Measurements from ENCODE around the gene WFDC1.
"Not testable (repeated sequence)": the region's sequence is repeated elsewhere in the genome, so short reads cannot be mapped to it uniquely, and the experiment has no call there.

Gene WFDC1

GRCh38 chr16:84324434-84325262 is 30.0 kb downstream of the WFDC1 start:
- DNase-seq (ENCODE audit: low read depth in 2 of 2, low spot score in 1 of 2) = no peak

DNA sequence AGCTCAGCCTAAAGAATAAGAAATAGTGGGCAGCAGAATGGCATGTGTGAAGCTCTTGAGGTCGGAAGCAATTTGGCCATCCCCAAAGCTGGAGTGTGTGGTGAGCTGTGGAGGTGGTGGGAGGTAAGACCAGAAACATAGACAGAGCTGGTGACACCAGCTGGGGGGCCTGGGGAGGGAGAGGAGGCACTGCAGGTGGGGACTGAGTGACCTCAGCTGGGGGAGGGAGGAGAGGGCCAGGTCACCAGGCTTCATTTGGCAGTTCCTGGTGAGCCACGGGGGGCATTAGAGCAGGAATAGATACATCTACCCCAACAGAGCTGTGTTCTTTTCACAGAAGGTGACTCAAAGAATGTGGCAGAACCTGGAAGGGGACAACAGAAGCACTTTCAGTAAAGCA is 31.9 kb downstream of the WFDC1 start:
- no peak for DNase-seq (ENCODE audit: low read depth in 2 of 2, low spot score in 1 of 2)

GRCh38 chr16:84327926-84328505 is 33.3 kb downstream of the WFDC1 start:
- no peak for DNase-seq (ENCODE audit: low read depth in 2 of 2, low spot score in 1 of 2)

GRCh38 chr16:84329016-84329415 is 34.3 kb downstream of the WFDC1 start:
- DNase-seq (ENCODE audit: low read depth in 2 of 2, low spot score in 1 of 2) = no peak

DNA sequence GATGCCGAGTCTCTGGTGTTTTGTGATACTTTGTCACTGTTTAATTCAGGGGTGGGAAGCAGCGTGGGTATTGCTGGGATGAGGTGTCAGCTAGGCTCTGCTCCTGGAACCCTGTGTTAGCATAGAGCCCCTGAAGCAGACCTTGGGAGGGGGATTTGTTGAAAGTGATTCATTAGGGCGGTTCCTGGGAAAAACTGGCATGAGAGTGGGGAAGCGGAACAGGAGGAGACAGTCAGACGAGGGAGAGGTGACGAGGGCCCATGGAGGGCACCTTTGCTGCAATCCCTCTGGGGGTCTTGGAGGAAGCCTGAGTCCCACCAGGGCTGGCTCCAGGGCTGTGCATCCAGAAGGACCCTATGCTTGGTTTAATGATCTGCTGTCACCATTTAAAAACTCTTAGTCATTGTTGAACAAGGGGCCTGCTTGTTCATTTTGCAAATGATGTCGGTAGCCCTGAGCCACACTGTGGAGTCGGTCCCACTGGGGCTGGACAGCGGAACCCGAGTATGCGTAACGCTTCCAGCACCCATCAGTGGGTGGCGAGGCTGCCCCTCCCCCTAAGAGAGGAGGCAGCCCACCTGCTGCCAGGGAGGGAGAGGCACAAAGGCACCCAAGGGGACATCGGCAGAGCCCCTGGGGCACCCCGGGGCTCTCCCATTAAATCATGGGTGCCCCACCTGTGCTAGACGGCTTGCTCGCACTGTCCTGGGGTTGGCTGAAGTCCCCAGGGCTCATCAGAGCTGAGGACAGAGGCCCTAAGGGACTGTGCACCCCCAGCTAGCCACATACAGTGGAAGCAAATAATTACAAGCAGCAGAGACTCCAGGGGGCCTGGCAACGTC is 35.4 kb downstream of the WFDC1 start:
- no peak for DNase-seq (ENCODE audit: low read depth in 2 of 2, low spot score in 1 of 2)

DNA sequence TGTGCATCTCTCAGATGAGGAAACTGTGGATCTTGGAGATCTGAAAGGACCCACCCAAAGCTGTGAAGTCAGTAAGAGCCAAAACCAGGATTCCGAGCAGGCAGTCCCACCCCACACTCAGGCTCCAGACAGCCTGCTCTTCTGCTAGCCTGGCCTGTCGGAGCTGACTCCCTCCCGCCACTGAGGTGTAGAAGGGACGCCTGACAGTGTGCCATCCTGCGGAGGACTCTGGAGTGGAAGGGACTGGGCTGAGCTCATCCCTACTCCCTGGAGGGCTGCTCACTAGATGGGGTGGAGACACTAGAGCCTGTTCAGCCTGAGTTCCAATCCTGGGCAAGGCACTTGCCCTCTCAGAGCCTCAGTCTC is 36.0 kb downstream of the WFDC1 start:
- no peak for DNase-seq (ENCODE audit: low read depth in 2 of 2, low spot score in 1 of 2)

- no peak for DNase-seq (ENCODE audit: low read depth in 2 of 2, low spot score in 1 of 2)
Measured at GRCh38 chr16:84331998-84332780, 37.5 kb downstream of the WFDC1 start.

DNA sequence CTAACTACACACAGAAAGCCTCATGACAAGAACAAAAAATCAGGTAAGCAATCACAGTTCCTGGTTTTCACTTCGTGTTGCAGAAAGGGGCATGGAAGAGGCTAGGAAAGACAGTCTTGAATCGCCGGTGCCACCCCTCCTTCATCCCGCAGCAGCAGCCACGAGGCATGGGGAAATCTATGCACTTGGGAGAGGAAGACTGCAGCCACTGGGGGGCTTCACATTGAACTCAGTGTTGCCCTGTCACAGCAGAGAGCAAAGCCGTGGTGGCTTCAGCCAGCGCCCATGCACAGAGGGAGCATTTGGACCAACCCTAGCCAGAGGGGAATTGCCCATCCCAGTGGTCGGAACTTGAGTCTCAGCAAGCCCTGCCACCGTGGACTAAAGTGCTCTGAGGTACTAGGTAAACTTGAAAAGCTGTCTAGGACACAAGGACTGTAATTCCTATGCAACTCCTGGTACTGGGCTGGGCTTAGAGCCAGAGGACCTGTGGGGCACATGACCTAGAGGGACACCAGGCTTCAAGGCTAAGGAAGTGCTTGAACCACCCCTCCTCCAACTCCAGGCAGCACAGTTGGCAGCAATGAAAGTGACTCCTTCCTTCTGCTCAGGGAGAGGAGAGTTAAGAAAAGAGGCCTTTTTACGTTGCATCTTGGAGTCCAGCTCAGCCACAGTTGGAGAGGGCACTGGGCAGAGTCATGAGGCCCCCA is 38.5 kb downstream of the WFDC1 start:
- no peak for DNase-seq (ENCODE audit: low read depth in 2 of 2, low spot score in 1 of 2)

DNA sequence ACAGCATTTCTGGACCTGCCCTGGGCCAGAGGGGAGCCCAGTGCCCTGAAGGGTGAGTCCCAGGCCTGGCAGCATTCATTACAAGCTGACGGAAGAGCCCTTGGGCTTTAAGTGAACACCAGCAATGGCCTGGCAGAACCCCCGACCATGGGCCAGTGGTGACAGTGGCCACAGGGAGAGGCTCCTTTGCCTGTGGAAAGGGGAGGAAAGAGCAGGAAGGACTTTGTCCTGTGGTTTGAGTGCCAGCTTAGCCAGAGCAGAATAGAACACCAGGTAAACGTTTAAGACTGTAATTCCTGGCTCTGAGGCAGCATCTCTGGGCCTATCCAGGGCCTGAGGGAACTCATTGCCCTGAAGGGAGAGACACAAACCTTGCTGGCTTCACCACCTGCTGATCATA is 39.4 kb downstream of the WFDC1 start:
- no peak for DNase-seq (ENCODE audit: low read depth in 2 of 2, low spot score in 1 of 2)

GRCh38 chr16:84334482-84334881 is 39.8 kb downstream of the WFDC1 start:
- DNase-seq (ENCODE audit: low read depth in 2 of 2, low spot score in 1 of 2) = no peak

GRCh38 chr16:84337236-84337635 is 42.6 kb downstream of the WFDC1 start:
- not testable (repeated sequence) for DNase-seq (ENCODE audit: low read depth in 2 of 2, low spot score in 1 of 2)

DNA sequence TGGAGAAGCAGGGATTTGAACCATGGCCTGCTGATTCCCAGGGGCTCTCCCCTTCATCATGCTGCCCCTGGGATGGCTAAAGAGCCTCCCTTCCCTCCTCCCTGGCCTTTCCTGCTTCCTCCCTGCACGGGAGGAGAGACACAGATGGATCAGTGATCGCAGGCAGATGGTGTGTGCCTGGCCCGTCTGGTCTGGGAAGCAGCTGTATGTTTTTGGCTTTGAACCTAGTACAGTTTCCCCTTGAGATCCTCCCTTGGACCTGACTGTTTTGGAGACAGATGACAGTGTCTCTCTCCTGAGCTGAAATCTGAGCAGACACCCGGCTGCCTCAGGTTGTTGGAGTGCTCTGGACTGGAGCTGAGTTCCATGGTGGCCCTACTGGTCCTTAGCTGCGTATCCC is 44.6 kb downstream of the WFDC1 start:
- no peak for DNase-seq (ENCODE audit: low read depth in 2 of 2, low spot score in 1 of 2)

DNA sequence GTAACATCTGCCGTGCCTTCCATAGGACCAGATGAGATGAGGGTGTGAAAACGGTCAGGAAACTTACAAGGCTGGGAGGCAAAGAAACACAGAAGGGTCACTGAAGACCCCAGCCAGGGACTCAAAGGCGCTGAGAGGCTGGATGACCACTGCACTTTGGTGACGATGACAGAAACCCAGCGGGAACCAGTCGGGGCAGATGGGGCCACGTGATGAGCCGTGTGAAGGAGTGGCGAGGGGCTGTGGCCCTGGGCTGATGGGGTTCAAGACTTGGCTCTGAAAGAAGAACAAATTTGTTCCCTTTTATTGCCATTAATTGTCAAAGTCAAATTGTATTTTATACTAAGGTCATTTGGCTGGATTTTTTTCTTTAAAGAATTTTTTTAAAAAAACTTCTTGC is 45.1 kb downstream of the WFDC1 start:
- no peak for DNase-seq (ENCODE audit: low read depth in 2 of 2, low spot score in 1 of 2)

DNA sequence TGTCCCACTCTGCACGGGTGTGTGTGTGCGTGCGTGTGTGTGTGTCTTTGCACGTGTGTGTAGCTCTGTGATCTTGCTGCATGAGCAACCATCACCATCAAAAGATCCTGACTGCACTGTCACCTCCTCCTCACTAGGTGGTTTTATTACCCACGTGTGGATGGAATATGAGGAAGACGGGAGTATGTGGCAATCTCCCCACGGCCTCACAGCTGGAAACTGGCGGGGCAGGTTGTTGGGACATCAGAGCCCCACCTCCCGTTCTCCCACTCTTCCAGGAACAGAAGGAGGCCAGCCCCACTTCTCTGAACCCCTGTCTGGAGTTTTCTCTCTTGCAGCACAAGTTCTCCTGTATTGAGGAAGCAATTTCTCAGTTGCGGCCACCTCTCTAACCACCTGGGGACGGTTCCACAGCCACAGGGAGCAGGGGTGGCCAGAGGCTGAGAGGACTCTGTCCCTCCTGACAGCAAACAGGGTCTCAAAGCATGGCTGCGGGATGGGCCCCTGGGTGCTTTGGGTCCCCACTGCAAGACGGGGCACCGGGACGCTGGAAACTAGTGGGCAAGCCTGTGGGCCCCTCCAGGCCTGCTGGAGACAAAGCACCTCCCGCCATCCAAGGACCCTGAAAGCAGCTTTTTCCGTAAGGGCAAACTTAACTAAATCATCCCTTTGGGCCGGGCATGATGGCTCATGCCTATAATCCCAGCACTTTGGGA is 45.8 kb downstream of the WFDC1 start:
- no peak for DNase-seq (ENCODE audit: low read depth in 2 of 2, low spot score in 1 of 2)

DNA sequence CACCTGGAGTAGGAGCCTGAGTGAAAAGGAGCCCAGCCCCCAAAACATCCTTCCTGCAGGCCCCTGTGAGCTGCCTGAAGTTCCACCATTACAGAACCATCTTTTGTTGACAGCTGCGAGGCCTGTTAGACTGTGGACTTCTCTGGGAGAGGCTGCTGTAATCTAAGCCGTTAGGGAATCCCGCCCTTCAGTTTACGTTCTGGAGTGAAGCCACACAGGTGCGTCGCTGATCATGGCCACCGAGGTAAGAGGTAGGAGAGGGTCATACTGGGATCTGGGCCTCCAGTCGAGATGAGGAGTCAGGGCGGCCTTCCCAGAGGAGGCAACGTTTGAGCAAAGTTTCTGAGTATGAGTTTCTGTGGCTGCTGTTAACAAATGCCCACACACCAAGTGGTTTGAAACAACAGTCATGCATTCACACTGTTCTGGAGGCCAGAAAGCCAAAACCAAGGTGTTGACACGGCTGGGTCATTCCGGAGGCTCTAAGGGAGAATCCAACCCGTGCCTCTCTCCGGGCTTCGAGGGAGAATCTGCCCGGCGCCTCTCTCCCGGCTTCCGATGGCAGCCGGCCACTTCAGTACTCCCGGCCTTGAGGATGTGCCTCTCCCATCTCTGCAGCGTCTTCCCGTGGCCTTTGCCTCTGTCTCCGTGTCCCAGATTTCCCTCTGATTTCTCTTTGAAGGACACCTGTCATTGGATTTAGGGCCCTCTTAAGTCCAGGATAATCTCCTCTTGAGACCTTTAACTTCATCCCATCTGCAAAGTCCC is 47.0 kb downstream of the WFDC1 start:
- DNase-seq (ENCODE audit: low read depth in 2 of 2, low spot score in 1 of 2) = no peak

DNA sequence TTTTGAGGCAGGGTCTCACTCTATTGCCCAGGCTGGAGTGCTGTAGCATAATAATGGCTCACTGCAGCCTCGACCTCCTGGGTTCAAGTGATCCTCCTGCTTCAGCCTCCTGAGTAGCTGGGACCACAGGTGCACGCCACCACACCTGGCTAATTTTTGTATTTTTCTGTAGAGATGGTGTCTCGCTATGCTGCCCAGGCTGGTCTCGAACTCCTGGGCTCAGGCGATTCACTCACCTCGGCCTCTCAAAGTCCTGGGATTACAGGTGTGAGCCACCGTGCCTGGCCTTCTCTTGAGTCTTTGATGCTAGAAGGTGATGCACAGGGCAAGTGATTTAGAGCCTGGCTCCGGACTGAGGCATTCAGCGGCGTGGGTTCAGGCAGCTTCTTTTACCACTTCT is 49.1 kb downstream of the WFDC1 start:
- not testable (repeated sequence) for DNase-seq (ENCODE audit: low read depth in 2 of 2, low spot score in 1 of 2)

DNA sequence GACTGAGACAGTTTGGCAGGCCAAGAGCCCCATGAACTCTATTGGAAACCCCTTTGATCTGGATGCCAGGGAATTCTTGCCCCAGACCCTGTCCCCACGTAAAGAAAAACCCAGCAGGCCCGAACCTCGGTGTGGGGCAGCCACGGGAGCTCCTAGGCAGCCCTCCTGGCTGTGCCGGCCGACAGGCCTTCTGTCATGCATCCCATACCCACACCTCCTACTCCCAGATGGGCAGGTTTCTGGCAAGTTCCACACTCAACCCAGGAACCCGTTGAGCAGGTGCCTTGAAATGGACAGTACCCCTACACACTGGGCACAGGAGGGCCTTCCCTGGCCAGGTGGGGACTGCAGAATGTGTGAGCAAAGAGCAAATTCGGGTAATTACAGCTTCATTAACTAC is 50.1 kb downstream of the WFDC1 start:
- DNase-seq (ENCODE audit: low read depth in 2 of 2, low spot score in 1 of 2) = no peak

GRCh38 chr16:84347161-84347560 is 52.5 kb downstream of the WFDC1 start:
- DNase-seq (ENCODE audit: low read depth in 2 of 2, low spot score in 1 of 2) = no peak

DNA sequence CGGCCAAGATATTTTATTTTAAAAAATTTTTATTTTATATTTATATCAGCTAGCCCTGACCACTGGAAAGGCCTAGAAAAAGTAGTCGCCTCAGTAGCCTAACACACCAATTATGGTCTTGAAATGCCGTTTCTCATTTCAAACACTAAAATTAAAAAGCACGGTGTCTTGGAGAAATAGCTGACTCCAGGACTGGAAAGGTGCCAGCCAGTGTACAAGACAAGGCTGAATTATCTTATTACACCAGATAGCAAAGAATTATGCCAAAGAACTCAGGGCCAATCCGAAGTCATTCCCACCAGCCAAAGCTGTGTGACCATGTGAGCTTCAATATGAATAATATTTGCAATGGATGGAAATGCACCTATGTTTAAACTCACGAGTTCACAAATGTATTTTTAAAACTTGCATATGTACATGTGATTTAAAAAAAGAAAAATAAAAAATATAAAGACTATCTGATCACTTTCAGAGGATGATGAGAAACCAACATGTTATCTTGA is 53.8 kb downstream of the WFDC1 start:
- DNase-seq (ENCODE audit: low read depth in 2 of 2, low spot score in 1 of 2) = no peak
